NCI-H1417 (cell line): Measurements from ENCODE around the gene SIVA1.

ENCODE experiments used
- DNase-seq, 3 experiments: peaks; one replicate each; lab custom pipeline; 2025; lab: John Stamatoyannopoulos, UW

Gene SIVA1, protein sequence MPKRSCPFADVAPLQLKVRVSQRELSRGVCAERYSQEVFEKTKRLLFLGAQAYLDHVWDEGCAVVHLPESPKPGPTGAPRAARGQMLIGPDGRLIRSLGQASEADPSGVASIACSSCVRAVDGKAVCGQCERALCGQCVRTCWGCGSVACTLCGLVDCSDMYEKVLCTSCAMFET

DNA sequence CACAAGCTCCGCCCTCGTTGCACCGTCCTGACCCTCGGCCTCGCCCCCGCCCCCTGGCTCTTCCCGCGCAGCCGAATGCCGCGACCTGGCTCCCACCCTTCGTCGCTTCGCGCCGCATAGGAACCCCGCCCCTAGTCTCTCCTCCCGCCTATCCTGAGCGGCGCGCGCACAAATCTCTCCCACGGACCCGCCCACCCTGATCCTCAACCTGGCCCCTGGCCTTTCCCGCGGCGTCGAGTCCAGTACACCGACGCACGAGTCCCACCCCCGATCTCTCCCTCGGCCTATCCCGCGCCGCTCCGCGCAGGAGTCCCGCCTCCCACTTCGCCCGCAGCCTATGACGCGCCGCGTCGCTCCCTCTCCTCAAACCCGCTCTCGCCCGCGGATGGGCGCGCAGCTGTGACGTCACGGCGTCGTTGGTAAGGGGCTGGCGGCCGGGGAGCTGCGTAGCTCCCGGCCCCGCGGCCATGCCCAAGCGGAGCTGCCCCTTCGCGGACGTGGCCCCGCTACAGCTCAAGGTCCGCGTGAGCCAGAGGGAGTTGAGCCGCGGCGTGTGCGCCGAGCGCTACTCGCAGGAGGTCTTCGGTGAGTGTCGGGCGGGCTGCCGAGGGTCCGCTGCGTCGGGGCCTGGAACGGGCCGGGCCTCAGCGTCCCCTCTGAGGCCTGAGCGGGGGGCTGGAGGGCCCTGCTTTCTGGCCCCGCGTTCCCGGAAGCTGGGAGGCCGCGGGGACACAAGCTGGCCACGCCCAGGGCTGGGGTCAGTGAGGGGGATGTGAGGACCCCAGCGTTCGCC lies at the start of gene SIVA1:
Gene SIVA1, plus strand, starts transcription at position 413 of the 793 bp plus-strand sequence. Its CDS starts 55 bp downstream, at position 468.
- DNase-seq, result peak; percentile 99 to 100 (median 99)

DNA sequence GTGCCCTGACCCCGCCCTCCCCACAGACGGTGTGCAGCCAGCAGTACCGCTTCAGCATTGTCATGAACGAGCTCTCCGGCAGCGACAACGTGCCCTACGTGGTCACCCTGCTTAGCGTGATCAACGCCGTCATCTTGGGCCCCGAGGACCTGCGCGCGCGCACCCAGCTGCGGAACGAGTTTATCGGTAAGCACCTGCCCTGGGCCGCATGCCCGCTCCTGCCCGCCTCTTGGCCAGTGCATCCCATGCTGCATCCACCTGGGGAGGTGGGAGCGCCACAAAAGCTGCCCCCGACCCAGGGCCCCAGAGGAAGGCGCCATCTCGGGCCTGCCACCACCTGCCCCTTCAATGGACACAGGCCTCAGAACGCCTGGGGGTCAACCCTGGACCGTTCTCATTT lies 49.7 kb upstream of the SIVA1 start:
- no peak for DNase-seq

DNA sequence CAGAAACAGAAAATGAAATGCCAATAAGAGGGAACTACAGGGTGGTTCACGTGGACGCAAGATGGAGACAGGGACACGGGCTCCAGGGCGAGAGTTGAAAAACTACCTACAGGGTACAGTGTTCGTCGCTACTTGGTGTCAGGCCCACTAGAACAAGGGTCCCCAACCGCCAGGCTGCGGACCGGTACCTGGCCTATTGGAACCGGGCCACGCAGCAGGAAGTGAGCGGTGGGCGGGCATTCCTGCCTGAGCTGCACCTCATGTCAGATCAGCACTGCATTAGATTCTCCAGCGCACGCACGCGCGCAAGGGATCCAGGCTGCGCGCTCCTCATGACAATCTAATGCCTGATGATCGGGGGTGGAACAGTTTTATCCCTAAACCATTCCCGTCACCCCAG lies 48.7 kb upstream of the SIVA1 start:
- no peak for DNase-seq

DNA sequence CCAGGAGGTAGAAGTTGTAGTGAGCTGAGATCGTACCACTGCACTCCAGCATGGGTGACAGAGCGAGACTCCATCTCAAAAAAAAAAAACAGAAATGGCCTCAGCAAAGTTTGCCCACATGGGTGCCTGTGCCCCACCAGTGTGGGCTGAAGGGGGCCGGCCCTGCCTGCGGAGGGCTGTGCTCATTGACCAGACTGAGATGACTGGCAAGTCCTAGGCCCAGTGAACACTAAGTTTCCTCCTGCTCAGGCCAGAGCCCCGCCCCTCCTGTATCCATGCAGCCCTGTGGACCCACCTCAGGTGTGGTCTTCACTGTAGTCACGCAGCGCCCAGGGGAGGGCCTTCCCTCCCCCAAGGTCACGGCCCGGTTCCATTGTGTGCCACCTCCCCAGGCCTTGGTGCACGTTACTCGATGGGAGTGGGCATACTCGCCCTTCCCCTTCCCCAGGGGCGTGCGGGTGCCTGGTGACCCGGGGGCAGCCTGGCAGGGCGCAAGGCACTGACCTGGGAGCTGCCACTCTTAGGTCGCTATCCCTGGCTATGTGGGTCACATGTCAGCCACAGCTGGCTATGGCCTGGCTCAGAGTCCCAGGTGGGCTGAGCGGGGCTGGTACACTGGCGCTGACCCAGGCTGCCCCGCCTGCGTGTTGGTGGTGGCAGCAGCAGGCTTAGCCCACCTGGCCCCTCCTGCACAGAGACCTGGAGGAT lies 47.5 kb upstream of the SIVA1 start:
- no peak for DNase-seq

DNA sequence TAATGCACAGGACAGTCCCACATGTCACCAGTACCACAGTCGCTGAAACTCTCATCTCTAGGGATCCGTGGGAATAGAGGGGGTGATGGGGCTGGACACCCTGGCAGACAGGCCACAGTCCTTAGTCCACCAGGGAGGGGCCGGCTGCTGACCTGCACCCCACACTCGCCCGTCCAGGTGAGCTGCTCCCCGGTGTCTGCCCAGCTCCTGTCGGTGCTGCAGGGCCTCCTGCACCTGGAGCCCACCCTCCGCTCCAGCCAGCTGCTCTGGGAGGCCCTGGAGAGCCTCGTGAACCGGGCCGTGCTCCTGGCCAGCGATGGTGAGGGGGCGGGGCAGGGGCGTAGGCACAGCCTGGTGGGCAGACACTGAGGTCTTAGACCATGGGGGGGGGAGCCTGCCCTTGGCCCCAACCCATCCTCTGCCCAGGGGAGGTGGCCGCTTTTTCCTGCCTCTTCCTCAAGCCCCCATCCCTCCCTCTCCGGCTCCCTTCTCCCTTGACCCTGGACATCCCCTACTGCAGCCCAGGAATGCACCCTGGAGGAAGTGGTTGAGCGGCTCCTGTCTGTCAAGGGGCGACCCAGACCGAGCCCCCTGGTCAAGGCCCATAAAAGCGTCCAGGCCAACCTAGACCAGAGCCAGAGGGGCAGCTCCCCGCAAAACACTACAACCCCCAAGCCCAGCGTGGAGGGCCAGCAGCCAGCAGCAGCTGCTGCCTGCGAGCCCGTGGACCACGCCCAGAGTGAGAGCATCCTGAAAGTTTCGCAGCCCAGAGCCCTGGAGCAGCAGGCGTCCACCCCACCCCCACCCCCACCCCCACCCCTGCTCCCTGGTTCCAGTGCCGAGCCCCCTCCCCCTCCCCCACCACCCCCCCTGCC lies 46.0 kb upstream of the SIVA1 start:
- DNase-seq, result peak in 2 of 3 experiments; percentile 46 to 65

DNA sequence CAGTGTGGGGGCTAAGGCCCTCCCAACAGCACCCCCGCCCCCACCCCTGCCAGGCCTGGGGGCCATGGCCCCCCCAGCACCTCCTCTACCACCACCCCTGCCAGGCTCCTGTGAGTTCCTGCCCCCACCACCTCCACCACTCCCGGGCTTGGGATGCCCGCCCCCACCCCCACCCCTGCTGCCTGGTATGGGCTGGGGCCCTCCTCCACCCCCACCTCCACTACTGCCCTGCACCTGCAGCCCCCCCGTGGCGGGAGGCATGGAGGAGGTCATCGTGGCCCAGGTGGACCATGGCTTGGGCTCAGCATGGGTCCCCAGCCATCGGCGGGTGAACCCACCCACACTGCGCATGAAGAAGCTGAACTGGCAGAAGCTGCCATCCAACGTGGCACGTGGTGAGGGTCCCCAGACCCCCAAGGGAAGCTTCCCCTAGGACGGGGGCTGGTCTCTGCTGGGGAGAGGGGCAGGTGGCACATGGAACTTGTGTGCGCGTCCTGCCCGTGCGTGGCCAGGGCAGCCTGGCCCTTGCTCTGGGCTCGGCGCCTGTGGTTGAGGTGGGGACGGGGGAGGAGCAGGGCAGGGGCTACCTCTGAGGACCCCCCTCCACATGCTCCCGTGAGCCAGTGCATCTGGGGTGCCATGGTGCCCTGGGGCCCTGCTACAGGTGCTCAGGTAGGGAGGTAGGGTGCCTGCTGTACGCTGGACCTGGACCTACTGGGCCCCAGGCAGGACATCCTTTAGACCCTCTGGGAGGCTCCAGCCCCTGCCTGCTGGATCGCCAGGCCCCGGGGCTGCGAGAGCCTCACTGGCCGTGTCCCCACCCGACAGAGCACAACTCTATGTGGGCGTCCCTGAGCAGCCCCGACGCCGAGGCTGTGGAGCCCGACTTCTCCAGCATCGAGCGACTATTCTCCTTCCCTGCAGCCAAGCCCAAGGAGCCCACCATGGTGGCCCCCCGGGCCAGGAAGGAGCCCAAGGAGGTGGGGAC lies 45.0 kb upstream of the SIVA1 start:
- DNase-seq, result peak in 2 of 3 experiments; percentile 63 to 81

DNA sequence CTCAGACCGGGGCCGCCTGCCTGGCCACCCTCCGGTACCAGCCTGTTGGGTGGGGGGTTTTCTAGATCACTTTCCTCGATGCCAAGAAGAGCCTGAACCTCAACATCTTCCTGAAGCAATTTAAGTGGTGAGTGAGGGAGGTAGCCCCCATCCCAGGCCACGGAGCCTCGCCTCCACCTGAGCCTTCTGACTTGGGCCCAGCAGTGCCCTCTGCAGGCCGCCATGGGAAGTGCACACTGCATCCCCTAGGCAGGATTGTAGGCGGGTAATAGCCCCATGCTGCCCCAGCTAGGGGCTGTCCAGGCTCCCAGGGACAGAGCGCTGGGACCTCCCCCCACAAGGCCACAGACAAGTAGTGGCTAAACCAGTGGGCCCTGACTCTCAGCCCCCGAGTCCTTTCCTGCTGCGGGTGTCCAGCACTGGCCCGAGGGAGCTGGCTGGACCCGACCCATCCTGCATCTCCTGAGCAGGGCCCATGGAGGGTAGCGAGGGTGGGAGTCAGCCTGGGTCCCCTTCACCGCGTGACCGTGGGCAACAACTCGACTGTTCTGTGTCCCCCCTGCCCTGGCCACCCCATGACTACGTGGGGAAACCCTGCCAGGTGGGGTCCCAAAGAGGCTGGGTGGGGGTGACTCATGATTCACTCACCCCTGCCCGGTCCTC lies 44.2 kb upstream of the SIVA1 start:
- DNase-seq, result peak; percentile 39 to 82 (median 67)

DNA sequence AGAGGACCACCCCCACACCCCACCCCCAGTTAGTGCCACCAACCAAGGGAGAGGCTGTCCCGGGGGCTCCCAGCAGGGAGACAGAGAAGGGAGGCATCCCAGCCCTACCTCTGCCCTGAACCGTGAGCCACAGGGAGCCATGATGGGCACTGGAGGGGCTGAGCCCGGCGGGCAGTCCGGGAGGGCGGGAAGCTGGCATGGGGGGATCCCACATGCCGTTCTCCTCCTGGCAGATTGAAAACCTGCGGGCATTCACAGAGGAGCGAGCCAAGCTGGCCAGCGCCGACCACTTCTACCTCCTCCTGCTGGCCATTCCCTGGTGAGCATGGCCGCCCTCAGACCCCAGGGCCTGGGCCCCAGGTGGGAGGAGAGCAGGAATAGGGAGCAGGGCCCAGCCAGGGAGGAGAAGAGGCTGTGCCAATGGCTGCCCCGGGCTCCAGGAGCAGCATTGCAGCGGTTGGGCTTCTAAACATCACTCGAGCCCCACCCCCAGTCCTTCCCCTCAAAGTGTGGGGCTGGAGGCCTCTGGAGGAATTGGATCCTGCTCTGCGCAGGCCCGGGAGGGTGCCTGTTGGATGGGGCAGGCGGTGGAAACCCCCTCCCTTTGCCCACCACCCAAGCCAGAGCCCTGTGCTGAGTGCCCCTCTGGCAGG lies 43.4 kb upstream of the SIVA1 start:
- no peak for DNase-seq

DNA sequence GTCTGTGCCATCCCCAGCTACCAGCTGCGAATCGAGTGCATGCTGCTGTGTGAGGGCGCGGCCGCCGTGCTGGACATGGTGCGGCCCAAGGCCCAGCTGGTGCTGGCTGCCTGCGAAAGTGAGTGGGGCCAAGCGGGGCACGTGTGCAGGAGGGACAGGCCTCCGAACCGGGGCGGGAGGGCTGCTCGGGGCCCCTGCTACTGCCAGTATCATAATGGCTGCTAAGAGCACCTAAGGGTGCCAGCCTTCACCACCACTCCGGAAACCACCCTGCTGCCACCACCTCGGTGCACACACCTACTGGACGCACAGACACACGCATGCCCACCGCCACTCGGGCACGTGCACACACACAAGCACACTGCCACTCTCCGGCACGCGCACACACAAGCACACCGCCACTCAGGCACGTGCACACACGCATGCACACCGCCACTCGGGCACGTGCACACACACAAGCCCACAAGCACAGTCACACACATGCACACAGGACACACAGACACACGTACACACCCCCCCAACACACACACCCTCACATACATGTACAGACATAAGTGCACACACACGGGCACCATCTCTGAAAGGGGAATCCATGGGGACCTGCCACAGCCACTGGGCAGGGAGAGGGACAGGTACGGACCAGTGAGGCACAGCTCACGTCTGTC lies 42.7 kb upstream of the SIVA1 start:
- DNase-seq, result no peak

DNA sequence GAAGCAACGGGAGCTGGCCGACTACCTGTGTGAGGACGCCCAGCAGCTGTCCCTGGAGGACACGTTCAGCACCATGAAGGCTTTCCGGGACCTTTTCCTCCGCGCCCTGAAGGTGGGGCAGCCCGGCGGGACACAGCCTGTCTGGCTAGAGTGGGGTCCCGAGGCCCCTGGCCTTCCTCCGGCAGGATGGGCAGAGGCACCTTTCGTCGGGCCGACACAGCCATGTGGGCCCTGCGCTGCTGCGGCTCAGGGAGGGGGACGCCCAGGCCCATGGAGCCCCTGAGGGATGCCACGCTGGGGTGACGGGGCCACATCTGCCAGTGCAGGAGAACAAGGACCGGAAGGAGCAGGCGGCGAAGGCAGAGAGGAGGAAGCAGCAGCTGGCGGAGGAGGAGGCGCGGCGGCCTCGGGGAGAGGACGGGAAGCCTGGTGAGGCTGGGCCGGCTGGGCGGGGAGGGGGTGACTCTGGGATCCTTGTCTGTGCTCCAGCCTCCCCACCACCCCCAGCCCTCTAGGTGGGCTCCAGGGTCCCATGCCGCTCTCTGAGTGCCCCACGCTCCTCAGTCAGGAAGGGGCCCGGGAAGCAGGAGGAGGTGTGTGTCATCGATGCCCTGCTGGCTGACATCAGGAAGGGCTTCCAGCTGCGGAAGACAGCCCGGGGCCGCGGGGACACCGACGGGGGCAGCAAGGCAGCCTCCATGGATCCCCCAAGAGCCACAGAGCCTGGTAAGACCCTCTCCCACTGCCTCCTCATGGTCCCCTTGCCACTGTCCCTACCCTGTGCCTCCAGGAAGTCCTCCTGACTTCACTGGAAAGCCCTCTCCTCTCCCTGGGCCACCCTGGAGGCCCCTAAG lies 39.8 kb upstream of the SIVA1 start:
- no peak for DNase-seq

DNA sequence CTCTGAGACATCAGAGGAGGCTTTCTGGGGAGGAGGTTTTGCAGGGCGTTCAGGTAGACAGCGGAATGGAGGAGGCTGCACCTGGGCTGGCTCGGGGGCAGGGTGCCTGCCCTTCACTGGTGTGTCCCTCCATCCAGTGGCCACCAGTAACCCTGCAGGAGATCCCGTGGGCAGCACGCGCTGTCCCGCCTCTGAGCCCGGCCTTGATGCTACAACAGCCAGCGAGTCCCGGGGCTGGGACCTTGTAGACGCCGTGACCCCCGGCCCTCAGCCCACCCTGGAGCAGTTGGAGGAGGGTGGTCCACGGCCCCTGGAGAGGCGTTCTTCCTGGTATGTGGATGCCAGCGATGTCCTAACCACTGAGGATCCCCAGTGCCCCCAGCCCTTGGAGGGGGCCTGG lies 38.9 kb upstream of the SIVA1 start:
- DNase-seq, result no peak

DNA sequence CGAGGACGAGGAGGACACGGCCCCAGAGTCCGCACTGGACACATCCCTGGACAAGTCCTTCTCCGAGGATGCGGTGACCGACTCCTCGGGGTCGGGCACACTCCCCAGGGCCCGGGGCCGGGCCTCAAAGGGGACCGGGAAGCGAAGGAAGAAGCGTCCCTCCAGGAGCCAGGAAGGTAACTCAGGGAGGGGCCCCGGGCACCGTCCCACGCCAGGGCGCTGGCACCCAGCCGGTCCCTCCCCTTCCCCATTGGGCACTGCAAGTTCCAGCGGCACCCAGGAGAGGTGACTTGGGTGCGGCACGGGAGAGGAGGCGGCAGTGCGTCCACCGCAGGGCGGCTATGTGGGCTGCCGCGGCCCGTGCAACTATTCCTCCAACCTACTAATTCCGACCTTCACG lies 38.3 kb upstream of the SIVA1 start:
- no peak for DNase-seq

DNA sequence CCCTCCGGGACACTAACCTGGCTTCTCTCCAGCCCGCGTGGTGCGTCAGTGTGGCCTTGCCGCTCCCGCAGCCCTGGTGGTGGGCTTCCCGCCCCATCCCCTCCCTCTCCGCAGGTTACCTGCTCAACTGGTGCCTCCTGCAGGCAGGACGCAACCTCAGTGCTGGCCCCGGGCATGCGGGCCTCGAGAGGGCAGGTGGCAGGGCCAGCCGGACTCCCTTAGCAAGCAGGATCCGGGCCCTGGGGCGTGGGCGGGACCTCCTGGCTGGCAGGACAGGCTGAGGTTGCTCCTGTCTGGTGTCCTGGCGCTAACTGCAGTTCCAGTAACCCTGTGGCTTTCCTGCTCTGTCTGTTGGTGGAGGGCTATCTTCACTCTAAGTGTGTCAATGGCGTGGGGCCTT lies 37.5 kb upstream of the SIVA1 start:
- no peak for DNase-seq

DNA sequence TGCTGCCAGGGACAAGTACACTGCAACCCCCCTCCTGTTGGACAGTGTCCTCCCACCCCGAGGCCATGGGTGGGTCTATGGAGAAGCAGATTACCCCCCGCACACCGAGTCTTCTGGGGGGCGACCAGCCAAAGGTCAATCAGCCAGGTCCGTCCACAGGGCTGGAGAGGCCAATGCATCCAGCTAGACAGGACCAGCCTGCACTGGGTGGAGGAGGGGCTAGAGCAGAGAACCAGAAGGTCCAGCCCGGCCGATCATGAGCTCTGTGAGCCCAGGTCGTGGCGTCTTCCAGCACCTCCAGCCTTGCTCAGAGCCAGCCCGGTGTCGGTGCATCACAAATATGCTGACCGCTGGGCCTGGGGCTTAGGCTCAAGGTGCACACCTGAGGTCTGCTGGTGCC lies 37.1 kb upstream of the SIVA1 start:
- no peak for DNase-seq

DNA sequence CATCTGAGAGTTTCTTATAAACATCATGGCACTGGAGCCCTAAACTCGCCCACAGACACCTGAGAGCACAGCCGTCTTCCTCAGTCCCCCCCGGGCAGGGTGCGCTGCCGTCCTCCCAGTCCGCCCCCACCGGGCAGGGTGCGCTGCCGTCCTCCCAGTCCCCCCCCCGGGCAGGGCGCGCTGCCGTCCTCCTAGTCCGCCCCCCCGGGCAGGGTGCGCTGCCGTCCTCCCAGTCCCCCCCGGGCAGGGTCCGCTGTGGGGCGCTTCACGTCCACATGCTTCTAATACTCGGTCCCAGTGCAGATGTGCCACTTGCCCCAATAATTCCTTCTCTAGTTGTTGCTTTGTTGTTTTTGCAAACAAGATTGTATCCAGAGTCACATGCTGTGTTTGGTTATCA lies 35.8 kb upstream of the SIVA1 start:
- no peak for DNase-seq

DNA sequence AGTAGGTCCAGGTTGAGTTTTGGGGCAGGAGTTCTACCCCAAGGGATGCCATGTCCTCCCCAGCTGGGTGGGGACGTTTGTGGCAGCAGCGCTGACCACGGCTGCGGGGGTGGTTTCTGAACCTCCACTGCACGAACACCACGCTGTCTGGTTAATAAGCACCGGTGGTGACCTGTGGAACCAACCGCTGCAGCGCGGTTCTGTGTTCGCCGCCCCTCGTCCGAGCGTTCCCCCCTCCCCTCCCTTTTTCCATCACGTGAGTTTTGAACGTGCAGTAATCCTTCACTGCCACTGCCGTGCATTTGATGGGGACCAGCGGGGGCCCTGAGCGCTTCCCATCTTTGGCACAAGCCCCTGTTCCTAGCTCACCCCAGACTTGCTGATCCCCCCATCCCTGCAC lies 35.3 kb upstream of the SIVA1 start:
- DNase-seq, result no peak

DNA sequence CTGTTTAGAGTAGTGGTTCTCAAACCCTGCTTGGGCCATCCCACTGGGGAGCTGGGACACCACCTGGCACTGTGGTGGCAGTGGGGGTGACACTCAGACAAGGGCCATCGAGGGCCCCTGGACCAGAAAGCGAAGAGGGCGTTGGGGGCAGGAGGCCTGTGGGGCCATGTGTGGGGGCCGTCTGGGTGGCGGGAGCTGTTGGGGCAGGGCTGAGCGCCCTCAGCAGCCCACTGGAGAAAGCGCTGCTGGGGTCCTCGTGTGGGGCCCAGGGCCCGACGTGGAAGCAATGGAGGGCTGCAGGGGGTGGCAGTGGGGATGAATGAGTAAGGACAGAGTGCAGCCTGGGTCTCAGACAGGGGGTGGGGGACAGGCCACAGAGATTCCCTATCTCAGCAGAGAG lies 34.8 kb upstream of the SIVA1 start:
- DNase-seq, result no peak

DNA sequence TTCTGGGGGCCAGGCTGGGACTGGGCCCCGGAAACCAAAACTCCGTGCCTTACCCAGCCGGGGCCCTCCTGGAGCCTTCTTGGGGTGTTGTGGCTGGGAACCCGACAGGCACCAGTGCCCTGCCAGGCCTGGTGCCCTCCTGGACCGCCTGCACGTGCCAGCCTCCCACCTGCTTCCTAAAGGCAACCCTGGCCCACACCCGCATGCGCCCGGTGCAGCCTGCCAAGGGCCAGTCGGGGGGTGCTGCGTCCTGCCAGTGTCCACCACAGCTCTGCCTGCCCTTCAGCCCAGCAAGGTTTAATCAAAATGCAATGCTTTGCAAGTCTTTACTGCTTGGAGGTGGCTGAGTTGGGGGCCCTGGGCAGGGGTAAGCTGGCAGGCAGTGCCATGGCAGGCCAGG lies 34.1 kb upstream of the SIVA1 start:
- DNase-seq, result no peak
